H1 (cell line): ENCODE data around the gene SPRING1. TPM values are rescaled to one million over a fixed set of nuclear protein-coding genes. Genes with fewer than 3 reads are reported as not detected.
A peak's percentile ranks its signal among the peaks of the same experiment; 100 is the strongest.

Experiments used
- CTCF ChIA-PET: fragments of 300-600 bp; sonication (Branson Sonifier 250); formaldehyde crosslinking; loops from one replicate; lab custom pipeline; 2021; ENCODE audit not compliant: partially characterized antibody; lab: Charles Lee
- POLR2A ChIA-PET: fragments of 300-600 bp; sonication (Branson Sonifier 250); formaldehyde crosslinking; loops from one replicate; lab custom pipeline; 2021; ENCODE audit warnings: inconsistent platforms; ENCODE audit not compliant: partially characterized antibody; lab: Charles Lee
- DNase-seq, 2 experiments: peaks; one replicate each; pipeline versions ENCODE4 v3.0.0 to v3.0.0-alpha.2; 2010 to 2022; ENCODE audit warnings: low spot score in 2 of 2, low read depth in 1 of 2, mixed read lengths in 1 of 2
- FAIRE-seq: peaks from 2 replicates; lab custom pipeline; 2011; peaks lifted over from hg19 to GRCh38; lab: Jason Lieb, UNC
- H2AFZ ChIP-seq: 2 replicates; pipeline ENCODE4 v1.8.1; 2012; ENCODE audit warnings: low read length, inconsistent platforms
- H2AK5ac ChIP-seq: 2 replicates; pipeline ENCODE4 v1.6.1; 2013; ENCODE audit warnings: low read depth, low read length
- H2BK120ac ChIP-seq: replicated peaks from 2 replicates; pipeline ENCODE3; 2013; ENCODE audit warnings: low read depth, low read length, inconsistent platforms
- H2BK12ac ChIP-seq: 2 replicates; pipeline ENCODE4 v1.6.1; 2013; ENCODE audit warnings: low read depth, low read length
- H2BK15ac ChIP-seq: 2 replicates; pipeline ENCODE4 v1.6.1; 2013; ENCODE audit warnings: low read length
- H2BK20ac ChIP-seq: 2 replicates; pipeline ENCODE4 v1.6.1; 2013; ENCODE audit warnings: low read length
- H2BK5ac ChIP-seq: 2 replicates; pipeline ENCODE4 v1.6.1; 2013; ENCODE audit warnings: low read depth, low read length
- H3K14ac ChIP-seq: 2 replicates; pipeline ENCODE4 v1.6.1; 2013; ENCODE audit warnings: inconsistent platforms; ENCODE audit not compliant: insufficient read length
- H3K18ac ChIP-seq: 2 replicates; pipeline ENCODE4 v1.6.1; 2013; ENCODE audit warnings: low read length; ENCODE audit errors: extremely low read depth
- H3K23ac ChIP-seq: 2 replicates; pipeline ENCODE4 v1.6.1; 2013; ENCODE audit warnings: inconsistent platforms; ENCODE audit not compliant: insufficient read length
- H3K23me2 ChIP-seq: 2 replicates; pipeline ENCODE4 v1.6.1; 2013; ENCODE audit warnings: low read depth, low read length
- H3K27ac ChIP-seq: 2 replicates; pipeline ENCODE4 v1.6.1; 2011; ENCODE audit warnings: low read depth, low read length, inconsistent platforms
- H3K27me3 ChIP-seq, 4 experiments: replicated peaks in 1 of 4; 1 replicate in 1 of 4; 2 replicates in 3 of 4; pipeline versions ENCODE4 v1.6.1 to v1.8.1; 2011 to 2013; ENCODE audit warnings: low read length in 3 of 4, mild to moderate bottlenecking in 3 of 4, inconsistent platforms in 2 of 4, mixed read lengths in 2 of 4, moderate library complexity in 1 of 4; ENCODE audit not compliant: control insufficient read depth in 3 of 4, insufficient read depth in 3 of 4; ENCODE audit errors: extremely low read depth in 1 of 4
- H3K36me3 ChIP-seq, 4 experiments: 2 replicates each; pipeline versions ENCODE4 v1.6.1 to v1.8.1; 2011 to 2013; ENCODE audit warnings: mild to moderate bottlenecking in 4 of 4, low read length in 3 of 4, moderate library complexity in 2 of 4, control low read depth in 1 of 4, inconsistent platforms in 1 of 4; ENCODE audit not compliant: insufficient read depth in 4 of 4, control insufficient read depth in 2 of 4
- H3K4ac ChIP-seq: replicated peaks from 2 replicates; pipeline ENCODE3; 2013; ENCODE audit warnings: low read length, low read depth, mixed read lengths, inconsistent platforms; ENCODE audit not compliant: insufficient read length
- H3K4me1 ChIP-seq, 4 experiments: replicated peaks in 1 of 4; 1 replicate in 1 of 4; 2 replicates in 3 of 4; pipeline versions ENCODE4 v1.6.1 to v1.8.1; 2011 to 2013; ENCODE audit warnings: low read length in 3 of 4, inconsistent platforms in 2 of 4, mixed read lengths in 1 of 4; ENCODE audit not compliant: insufficient read depth in 4 of 4, control insufficient read depth in 3 of 4
- H3K4me2 ChIP-seq, 2 experiments: 2 replicates each; pipeline versions ENCODE4 v1.6.1 to v1.8.1; 2011 to 2013; ENCODE audit warnings: low read depth in 2 of 2, low read length in 2 of 2, control low read depth in 1 of 2, inconsistent platforms in 1 of 2, mild to moderate bottlenecking in 1 of 2; ENCODE audit not compliant: insufficient read depth in 1 of 2
- H3K4me3 ChIP-seq, 4 experiments: fragments of 200-600, 300-600 bp in 1 of 4; sonication (generic), shearing (Covaris generic), sonication (Bioruptor Twin) in 1 of 4; 2 replicates each; pipeline versions ENCODE4 v1.5.1 to v1.8.1; 2011 to 2016; ENCODE audit warnings: low read length in 4 of 4, low read depth in 3 of 4, control low read depth in 2 of 4, inconsistent platforms in 2 of 4, mild to moderate bottlenecking in 2 of 4, mixed read lengths in 1 of 4, moderate library complexity in 1 of 4; ENCODE audit not compliant: insufficient read depth in 2 of 4; ENCODE audit errors: extremely low read depth in 1 of 4
- H3K56ac ChIP-seq: replicated peaks from 2 replicates; pipeline ENCODE3; 2013; ENCODE audit warnings: low read depth, mild to moderate bottlenecking, mixed read lengths, low read length, inconsistent platforms; ENCODE audit not compliant: insufficient read length
- H3K79me1 ChIP-seq: 2 replicates; pipeline ENCODE4 v1.6.1; 2013; ENCODE audit warnings: low read depth, low read length, control low read depth
- H3K79me2 ChIP-seq, 2 experiments: 2 replicates each; pipeline versions ENCODE4 v1.6.1 to v1.8.1; 2012 to 2013; ENCODE audit warnings: low read length in 2 of 2, mild to moderate bottlenecking in 2 of 2, inconsistent platforms in 1 of 2; ENCODE audit not compliant: insufficient read depth in 2 of 2, control insufficient read depth in 1 of 2
- H3K9ac ChIP-seq, 4 experiments: replicated peaks in 1 of 4; 1 replicate in 1 of 4; 2 replicates in 3 of 4; pipeline versions ENCODE4 v1.6.1 to v1.8.1; 2011 to 2013; ENCODE audit warnings: low read depth in 3 of 4, low read length in 3 of 4, control low read depth in 2 of 4, mild to moderate bottlenecking in 2 of 4, moderate library complexity in 2 of 4, inconsistent platforms in 1 of 4; ENCODE audit errors: extremely low read depth in 1 of 4
- H3K9me3 ChIP-seq, 2 experiments: 2 replicates each; pipeline versions ENCODE4 v1.6.1 to v1.8.1; 2012 to 2013; ENCODE audit warnings: mild to moderate bottlenecking in 2 of 2, moderate library complexity in 2 of 2, control low read depth in 1 of 2, inconsistent platforms in 1 of 2, low read depth in 1 of 2, low read length in 1 of 2, mixed read lengths in 1 of 2; ENCODE audit not compliant: insufficient read depth in 2 of 2
- H4K20me1 ChIP-seq, 2 experiments: replicated peaks in 1 of 2; 2 replicates each; pipeline versions ENCODE3 to v1.8.1; 2011 to 2013; ENCODE audit warnings: inconsistent platforms in 2 of 2, low read length in 2 of 2, mild to moderate bottlenecking in 1 of 2; ENCODE audit not compliant: insufficient read depth in 2 of 2, control insufficient read depth in 1 of 2
- H4K5ac ChIP-seq: 2 replicates; pipeline ENCODE4 v1.6.1; 2013; ENCODE audit warnings: low read length, low read depth, mixed read lengths, inconsistent platforms; ENCODE audit not compliant: insufficient read length
- H4K8ac ChIP-seq: 2 replicates; pipeline ENCODE4 v1.8.0; 2013; ENCODE audit warnings: mild to moderate bottlenecking, moderate library complexity, low read length, inconsistent platforms; ENCODE audit not compliant: insufficient read depth; ENCODE audit errors: extremely low read depth
- H4K91ac ChIP-seq: replicated peaks from 2 replicates; pipeline ENCODE3; 2013; ENCODE audit warnings: low read length, mixed read lengths, inconsistent platforms; ENCODE audit not compliant: insufficient read length
- ATF3 ChIP-seq: IDR thresholded peaks from 2 replicates; pipeline ENCODE4 v1.6.1; 2011; ENCODE audit warnings: low read depth, mild to moderate bottlenecking, low read length; ENCODE audit not compliant: insufficient read depth
- CHD1 ChIP-seq: IDR thresholded peaks from 2 replicates; pipeline ENCODE4 v1.6.1; 2012; ENCODE audit warnings: low read depth, low read length, improper control_type of control experiment
- CTCF ChIP-seq, 3 experiments: IDR thresholded peaks; 1 replicate in 2 of 3; 2 replicates in 1 of 3; pipeline versions ENCODE4 v1.5.1 to v1.6.1; 2011; ENCODE audit warnings: low read length in 3 of 3, mild to moderate bottlenecking in 3 of 3, inconsistent platforms in 2 of 3, low read depth in 1 of 3, moderate library complexity in 1 of 3; ENCODE audit not compliant: insufficient read depth in 1 of 3; ENCODE audit errors: control extremely low read depth in 1 of 3
- KDM4A ChIP-seq: IDR thresholded peaks from one replicate; pipeline ENCODE4 v1.7.1; 2012; ENCODE audit warnings: low read depth, mild to moderate bottlenecking, moderate library complexity, low read length, inconsistent platforms; ENCODE audit not compliant: severe bottlenecking
- WGBS, 2 experiments: shearing (Covaris generic) in 1 of 2; methylation state at CpG; one replicate each; pipeline versions ENCODE4 v1.1.6 to v1.1.7; 2013 to 2015; ENCODE audit warnings: low lambda C conversion rate in 2 of 2, mixed read lengths in 2 of 2, inconsistent platforms in 1 of 2, low coverage in 1 of 2, missing lambda C conversion rate in 1 of 2; ENCODE audit not compliant: insufficient replicate concordance in 2 of 2, insufficient coverage in 1 of 2, insufficient read length in 1 of 2; ENCODE audit errors: extremely low coverage in 1 of 2, missing lambda C conversion rate in 1 of 2; 5-methylcytosine and 5-hydroxymethylcytosine counted together
- polyA plus RNA-seq, 7 experiments: library from polyadenylated mRNA; depleted of rRNA in 3 of 7; stranded (reverse) in 5 of 7; unstranded in 2 of 7; fragments of >200 nt in 5 of 7; fragments of 200-250 nt in 2 of 7; gene quantifications; 1 replicate in 5 of 7; 2 replicates in 1 of 7; 4 replicates in 1 of 7; pipeline versions ENCODE4 v1.2.1 to v1.2.3, GENCODE V29; 2011 to 2013; ENCODE audit warnings: missing spikeins in 2 of 7, mixed read lengths in 2 of 7
- total RNA-seq: library from RNA; stranded (reverse); fragmentation: NEBNext Ultra II Directional; extraction: Animal tissue kit (Norgen Biotek cat#: 25700); gene quantifications from 2 replicates; pipeline ENCODE4 v1.2.1, GENCODE V29; 2021

The SPRING1 gene
- total and polyA plus RNA-seq, 2 of the 8 experiments (the other 6 are each of a cell fraction or from before 2014, with no cell fraction given) = 14.3 to 46.5 TPM

- no peak for FAIRE-seq
- H3K4me2 ChIP-seq = no peak overlapping the region
Observed at GRCh38 chr12:116701432-116701831, 36.4 kb downstream of the SPRING1 start.

More at GRCh38 chr12:116701432-116701831, 36.4 kb downstream of the SPRING1 start:
- Histone ChIP-seq H2AFZ (no peak overlapping the region), H3K36me3 (no peaks in the 10 kb centered on the region), H3K56ac (no peak overlapping the region), H2BK20ac (no peak overlapping the region), H2AK5ac (no peak overlapping the region), H3K18ac (no peak overlapping the region), H3K27ac (no peak overlapping the region), H3K23ac (no peak overlapping the region), H4K20me1 (no peaks in the 10 kb centered on the region), H3K27me3 (no peaks in the 10 kb centered on the region), H3K14ac (peak overlapping the region; percentile 50), H4K8ac (no peak overlapping the region), H3K9me3 (no peaks in the 10 kb centered on the region), H2BK15ac (no peak overlapping the region), H2BK5ac (no peak overlapping the region), H3K9ac (no peak overlapping the region), H3K4ac (no peak overlapping the region), H3K79me2 (no peaks in the 10 kb centered on the region), H2BK12ac (no peak overlapping the region), H3K4me1 (no peaks in the 10 kb centered on the region), H3K23me2 (no peaks in the 10 kb centered on the region), H2BK120ac (no peak overlapping the region), H3K79me1 (no peaks in the 10 kb centered on the region), H4K5ac (no peak overlapping the region), H4K91ac (no peak overlapping the region), H3K4me3 (no peak overlapping the region)
- ChIA-PET CTCF (interaction anchor here (0.6 to 2.2 kb wide), 5 partner anchors 8 to 1936 kb away, joined by 3 to 7 read pairs (median 5); no protein-coding TSS in a partner anchor), POLR2A (no interaction called here)
- WGBS, 2 experiments = 88% methylated on average over 4 of the region's 4 CpGs; no CpG with 5 or more reads in 1 of the 2 experiments
- no peak for DNase-seq
- TF ChIP-seq ATF3 (no peak), KDM4A (no peak), CTCF (IDR thresholded peaks at IDR 0.05; ENCODE audit: control extremely low read depth in 1 of 3, insufficient read depth in 1 of 3, low read depth in 1 of 3, low read length in 3 of 3) (no peak), CHD1 (no peak)
